Mammary epithelial cell (primary cell): ENCODE measurements around the gene TIMM17B.

ENCODE experiments used
- EZH2 ChIP-seq: IDR thresholded peaks from 2 replicates; pipeline ENCODE4 v1.6.1; 2012; ENCODE audit warnings: low read length, inconsistent platforms, borderline replicate concordance
- TF ChIP-seq, protein P1 (sequence below), 2 donors: IDR thresholded peaks in 1 of 2; conservative IDR thresholded peaks in 1 of 2; 2 replicates each; pipeline ENCODE4 v1.5.1; 2011 to 2012; ENCODE audit warnings: inconsistent platforms in 2 of 2, low read length in 2 of 2, mild to moderate bottlenecking in 2 of 2, control low read depth in 1 of 2, low read depth in 1 of 2; ENCODE audit not compliant: insufficient read depth in 1 of 2; ENCODE audit errors: extremely low read depth in 1 of 2

DNA sequence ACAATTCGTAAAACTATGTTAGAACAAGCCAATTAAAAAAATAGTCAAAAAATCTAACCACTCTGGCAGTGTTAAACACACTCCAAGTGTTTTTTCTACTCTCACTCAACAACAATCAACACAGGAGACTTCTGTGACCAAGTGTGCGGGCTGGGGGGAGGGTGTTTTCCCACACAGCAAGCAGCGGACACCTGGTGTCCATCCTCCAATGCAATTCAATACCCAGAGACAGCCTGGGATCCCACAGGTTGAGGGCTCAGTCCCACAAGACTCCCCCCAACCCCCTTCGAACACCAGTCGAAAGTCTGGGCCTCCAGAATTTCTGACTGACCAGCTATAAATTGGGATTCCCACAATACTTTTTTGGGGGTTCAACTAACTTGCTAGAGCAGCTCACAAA lies 29.6 kb upstream of the TIMM17B start:
- TF ChIP-seq, protein P1, sequence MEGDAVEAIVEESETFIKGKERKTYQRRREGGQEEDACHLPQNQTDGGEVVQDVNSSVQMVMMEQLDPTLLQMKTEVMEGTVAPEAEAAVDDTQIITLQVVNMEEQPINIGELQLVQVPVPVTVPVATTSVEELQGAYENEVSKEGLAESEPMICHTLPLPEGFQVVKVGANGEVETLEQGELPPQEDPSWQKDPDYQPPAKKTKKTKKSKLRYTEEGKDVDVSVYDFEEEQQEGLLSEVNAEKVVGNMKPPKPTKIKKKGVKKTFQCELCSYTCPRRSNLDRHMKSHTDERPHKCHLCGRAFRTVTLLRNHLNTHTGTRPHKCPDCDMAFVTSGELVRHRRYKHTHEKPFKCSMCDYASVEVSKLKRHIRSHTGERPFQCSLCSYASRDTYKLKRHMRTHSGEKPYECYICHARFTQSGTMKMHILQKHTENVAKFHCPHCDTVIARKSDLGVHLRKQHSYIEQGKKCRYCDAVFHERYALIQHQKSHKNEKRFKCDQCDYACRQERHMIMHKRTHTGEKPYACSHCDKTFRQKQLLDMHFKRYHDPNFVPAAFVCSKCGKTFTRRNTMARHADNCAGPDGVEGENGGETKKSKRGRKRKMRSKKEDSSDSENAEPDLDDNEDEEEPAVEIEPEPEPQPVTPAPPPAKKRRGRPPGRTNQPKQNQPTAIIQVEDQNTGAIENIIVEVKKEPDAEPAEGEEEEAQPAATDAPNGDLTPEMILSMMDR (conservative IDR thresholded peaks at IDR 0.05 in 1 of 2, IDR thresholded peaks at IDR 0.05 in 1 of 2; ENCODE audit: extremely low read depth in 1 of 2, insufficient read depth in 1 of 2, low read depth in 1 of 2, low read length in 2 of 2): no peak
- no peak for TF ChIP-seq EZH2
